NCI-H187 (cell line): ENCODE measurements around the gene SLC10A3.

Experiments
- DNase-seq, 2 experiments: peaks; one replicate each; lab custom pipeline; 2025; lab: John Stamatoyannopoulos, UW

SLC10A3 gene

GRCh38 chrX:154463611-154464220, 26.7 kb downstream of the SLC10A3 start:
- no peak for DNase-seq

DNA sequence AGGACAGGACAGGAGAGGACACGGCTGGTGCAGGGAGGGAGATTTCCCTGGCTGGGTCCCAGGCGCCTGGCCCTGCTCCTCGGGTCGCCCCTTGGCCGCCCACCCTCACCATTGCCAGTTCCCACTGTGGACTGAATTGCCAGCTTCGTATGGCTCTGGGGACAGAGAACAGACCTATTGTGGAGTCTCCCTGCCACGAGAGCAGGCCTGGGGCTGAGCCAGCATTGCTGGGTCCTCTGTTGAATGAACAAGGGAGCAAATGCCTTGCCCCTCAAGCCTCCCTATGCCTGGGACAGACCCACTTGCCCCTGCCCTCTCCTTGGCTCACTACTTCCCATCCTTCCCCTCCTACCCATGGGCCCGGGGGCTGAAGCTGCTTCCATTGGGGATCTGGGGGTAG, 28.0 kb downstream of the SLC10A3 start:
- DNase-seq: no peak

GRCh38 chrX:154460326-154460725, 30.1 kb downstream of the SLC10A3 start:
- DNase-seq: no peak

GRCh38 chrX:154459832-154460231, 30.6 kb downstream of the SLC10A3 start:
- no peak for DNase-seq

GRCh38 chrX:154458954-154459778, 31.3 kb downstream of the SLC10A3 start:
- peak in 1 of 2 experiments; percentile 9 for DNase-seq

DNA sequence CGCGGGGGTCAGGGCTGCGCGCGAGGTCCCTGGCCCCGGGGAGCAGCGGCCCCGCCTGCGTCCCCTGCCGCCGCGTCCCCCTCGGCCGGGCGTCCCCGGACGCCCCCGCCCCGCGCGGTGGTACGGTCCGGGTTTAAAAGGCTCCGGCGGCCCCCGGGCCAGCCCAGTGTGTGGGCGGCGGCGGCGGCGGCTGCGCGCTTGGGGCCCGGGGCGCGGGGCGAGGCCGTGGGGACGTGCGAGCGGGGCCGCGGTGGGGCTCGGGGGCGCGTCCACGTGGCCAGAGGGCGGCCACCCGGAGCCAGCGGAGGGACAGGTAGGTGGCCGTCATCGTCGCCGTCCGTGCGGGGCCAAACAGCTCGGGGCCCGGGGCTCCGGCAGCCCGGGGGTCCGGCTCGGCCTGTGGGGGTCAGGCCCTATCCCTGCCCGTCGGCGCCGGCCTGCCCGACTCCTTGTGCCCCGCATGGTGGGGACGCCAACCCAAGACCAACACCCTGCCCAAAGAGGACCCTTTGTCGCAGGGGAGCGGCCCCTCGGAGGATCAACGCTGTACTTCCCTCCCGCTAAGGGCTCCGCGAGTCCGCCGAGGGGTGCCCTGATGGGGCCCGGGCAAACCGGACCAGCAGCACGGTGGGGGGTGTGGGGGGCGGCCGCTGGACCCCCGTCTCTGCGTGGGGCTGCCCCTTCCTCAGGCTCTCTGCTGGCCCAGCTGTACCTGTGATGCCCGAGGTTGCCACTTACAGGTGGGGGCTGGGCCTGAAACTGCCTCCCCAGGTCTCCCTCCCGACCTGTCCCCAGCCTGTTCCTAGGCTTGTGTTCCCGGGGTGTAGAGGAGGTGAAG, 32.1 kb downstream of the SLC10A3 start, which contains the start of gene PLXNA3:
TSS of gene PLXNA3 (plus strand) at position 166 of the 838 bp plus-strand sequence. CDS start 1,903 bp downstream, outside the sequence.
- DNase-seq: peak in 1 of 2 experiments; percentile 5

DNA sequence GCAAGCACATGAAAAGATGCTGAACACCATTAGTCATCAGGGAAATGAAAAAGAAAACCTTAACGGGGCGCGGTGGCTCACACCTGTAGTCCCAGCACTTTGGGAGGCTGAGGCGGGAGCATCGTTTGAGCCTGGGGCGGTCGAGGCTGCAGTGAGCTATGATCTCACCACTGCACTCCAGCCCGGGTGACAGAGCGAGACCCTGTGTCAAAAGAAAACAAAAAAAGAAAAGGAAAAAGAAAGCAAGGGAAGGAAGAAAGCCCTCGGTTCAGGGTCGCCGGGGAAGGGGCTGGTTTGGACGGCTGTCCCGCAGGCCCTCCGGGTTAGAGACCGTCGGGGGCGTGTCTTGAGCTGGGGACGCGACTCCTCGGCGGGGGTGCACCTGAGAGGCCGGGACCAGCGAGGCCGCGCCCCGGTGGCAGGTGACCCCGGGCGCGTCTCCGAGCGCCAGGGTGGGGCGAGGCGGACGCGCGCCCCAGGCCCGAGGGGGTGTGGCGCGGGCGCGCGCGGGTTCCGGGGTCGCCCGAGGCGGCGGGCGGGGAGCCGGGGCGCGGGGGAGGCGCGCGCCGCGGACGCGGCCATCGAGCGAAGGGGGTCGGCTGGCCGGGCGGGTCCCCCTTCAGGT, 32.8 kb downstream of the SLC10A3 start:
- DNase-seq: peak in 1 of 2 experiments; percentile 29

DNA sequence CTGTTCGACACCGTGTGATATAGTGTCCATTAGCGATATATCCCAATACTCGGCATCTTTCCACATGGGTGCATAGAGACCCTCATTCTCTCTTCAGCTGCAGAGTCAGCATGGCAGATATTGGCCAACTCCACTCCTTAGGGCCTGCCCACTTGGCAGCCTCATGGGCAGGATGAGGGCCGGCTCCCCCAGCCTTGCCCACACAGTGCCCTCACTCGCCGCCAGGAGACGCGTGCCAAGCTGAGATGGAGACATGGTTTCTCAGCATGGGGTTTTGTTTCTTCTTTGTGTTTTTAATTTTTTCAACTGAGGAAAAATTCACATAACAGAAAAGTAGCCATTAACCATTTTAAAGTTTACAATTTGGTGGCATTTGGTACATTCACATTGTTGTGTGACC, 37.6 kb downstream of the SLC10A3 start:
- DNase-seq: no peak

DNA sequence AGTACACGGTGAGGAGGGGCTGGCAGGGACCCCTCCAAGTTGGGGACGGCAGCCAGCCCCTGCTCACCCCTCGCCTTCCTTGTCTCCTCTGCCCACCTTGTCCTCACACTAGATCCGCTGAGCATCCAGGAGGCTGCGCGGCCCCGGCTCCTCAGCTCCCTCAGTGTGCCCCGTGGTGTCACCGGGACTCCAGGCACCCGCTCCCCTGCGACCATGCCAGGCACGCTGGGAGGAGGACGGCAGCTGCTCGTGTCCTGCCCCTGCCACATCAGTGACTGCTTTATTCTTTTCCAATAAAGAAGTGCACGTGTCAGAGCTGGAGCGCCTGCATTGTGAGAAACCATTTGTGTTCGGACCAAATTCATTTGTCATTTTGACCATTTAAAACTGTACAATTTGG, 40.1 kb downstream of the SLC10A3 start:
- no peak for DNase-seq

DNA sequence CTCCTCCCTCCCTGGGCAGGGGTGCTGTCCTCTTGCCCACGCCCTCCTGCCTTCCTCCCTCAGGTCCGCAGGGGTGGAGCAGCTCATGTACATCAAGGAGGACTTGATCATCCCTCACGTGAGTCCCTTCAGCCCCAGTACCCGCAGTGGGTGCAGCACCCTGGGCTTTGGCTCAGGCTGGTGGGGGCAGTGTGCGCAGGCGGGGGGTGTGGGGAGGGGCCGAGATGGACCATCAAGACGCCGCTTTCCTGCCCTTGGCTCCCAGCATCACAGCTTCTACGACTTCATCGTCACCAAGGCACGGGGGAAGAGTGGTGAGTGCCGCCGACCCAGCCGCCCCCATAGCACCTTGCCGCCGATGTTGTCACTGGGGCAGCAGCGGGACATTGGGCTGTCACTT, 40.8 kb downstream of the SLC10A3 start:
- no peak for DNase-seq

- DNase-seq: no peak
Observed at GRCh38 chrX:154448484-154448883, 41.9 kb downstream of the SLC10A3 start.

GRCh38 chrX:154446430-154446829, 44.0 kb downstream of the SLC10A3 start:
- no peak for DNase-seq

GRCh38 chrX:154445776-154446175, 44.7 kb downstream of the SLC10A3 start:
- DNase-seq: no peak

- no peak for DNase-seq
Observed at GRCh38 chrX:154444755-154445246, 45.6 kb downstream of the SLC10A3 start.

DNA sequence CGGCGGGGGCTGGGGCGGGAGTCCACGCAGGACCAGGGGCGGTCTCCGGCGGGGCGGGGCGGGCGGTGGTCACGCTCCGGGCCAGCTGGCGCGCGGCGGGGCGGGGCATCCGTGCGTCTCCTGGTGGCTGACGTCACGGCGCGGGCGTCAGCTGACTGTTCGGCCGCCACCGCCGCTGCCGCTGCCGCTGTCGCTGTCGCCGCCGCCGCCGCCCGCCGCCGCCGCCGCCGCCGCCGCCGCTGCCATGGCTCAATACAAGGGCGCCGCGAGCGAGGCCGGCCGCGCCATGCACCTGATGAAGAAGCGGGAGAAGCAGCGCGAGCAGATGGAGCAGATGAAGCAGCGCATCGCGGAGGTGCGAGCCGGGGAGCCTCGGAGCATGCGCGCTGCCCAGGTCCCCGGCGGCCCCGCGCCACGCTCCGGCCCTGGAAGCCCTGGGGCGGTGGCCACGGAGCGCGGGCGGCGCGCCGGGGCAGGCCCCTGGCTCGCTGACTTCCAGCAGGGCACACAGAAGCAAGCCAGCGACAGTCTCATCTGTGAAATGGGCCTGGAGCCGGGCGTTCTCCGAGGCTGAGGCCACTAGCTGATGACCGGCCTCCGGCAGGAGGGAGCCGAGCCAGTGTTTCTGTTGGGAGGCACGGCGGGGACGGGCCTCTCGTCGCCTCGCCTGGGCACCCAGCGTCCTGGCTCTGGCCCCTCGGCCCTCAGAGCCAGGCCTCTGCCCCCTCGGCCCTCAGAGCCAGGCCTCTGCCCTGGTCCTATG, 46.3 kb downstream of the SLC10A3 start, which contains the start of gene FAM50A:
TSS of gene FAM50A (plus strand) at position 150 of the 763 bp plus-strand sequence. CDS start at position 245, 95 bp downstream.
- peak; percentile 39 to 84 for DNase-seq

DNA sequence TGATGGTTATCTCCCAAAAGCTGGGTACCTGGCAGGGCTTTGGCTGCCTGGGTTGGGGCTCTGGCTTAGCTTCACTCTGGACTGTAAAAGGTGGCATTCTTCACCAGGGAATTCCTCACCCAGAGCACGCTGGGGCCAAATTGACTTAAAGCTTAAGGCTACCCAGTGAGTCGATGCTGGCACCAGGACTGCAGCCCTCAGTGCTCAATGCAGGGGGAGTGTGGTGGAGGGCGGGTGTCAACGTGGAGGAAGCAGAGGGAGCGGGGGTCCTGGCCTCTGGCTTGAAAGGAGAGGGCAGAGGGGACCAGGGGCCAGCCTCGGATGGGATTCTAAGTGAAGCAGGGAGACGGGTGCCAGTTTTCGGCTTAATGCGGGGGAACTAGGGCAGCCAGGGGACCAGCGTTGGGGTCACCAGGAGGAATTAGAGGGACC, 46.9 kb downstream of the SLC10A3 start:
- DNase-seq: no peak

- DNase-seq: no peak
Observed at GRCh38 chrX:154441984-154442707, 48.3 kb downstream of the SLC10A3 start.

DNA sequence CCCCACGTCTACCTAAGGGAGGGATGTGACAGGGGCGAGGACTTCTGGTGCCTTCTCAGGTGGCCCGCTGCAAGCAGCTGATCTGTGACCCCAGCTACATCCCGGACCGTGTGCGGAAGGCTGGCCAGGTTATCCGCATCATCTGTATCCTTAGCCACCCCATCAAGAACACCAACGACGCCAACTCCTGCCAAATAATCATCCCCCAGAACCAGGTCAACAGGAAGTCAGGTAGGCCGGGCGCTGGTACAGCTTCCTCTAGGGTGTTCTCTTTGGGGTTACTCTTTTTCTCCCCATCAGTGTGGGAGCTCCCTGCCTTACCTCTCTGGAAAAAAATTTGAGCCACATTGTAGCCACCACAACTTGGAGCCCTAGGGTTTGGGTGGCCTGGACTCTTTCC, 48.9 kb downstream of the SLC10A3 start:
- DNase-seq: no peak

DNA sequence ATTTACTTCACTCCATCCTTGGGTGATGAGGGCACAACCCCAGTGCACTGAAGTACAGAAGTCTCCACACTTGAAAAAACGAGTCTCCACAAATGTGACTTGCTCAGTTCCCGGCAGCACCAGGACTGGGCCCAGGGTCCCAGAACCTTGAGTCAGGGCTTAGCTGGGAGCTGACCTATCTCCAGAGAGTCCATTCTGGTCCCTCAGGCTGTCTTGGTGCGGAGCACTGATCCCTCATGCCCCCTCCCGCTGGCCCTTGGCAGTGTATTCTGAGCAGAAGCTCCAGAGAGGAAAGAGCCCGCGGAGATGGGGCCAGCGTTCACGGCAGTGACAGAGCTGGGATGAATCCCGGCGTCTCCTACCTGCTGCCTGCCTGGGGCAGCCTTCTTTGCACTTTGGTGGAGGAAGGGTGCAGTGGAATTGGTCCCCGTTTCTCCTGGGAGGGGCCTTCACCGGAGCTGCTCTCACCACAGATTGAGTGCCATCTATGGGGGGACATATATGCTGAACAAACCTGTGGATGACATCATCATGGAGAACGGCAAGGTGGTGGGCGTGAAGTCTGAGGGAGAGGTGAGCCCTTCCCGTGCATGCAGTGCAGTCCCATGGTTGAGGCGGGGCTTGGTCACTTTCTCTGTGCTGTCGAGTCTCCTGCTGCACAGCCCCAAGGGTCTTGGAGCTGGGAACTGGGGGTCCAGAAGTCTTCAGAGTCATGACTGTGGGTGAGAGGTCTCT, 49.6 kb downstream of the SLC10A3 start:
- DNase-seq: no peak
